Gastrocnemius medialis (tissue), 4 donors: ENCODE results near the gene MIPOL1. TPM values are rescaled to one million over a fixed set of nuclear protein-coding genes. Genes with fewer than 3 reads are reported as not detected.

ENCODE experiments used
- ATAC-seq, 2 donors: fragments of 150-250 bp; one replicate each; pipeline ENCODE4 v1.9.1; 2016
- DNase-seq, 2 donors: peaks; one replicate each; pipeline ENCODE4 v3.0.0-alpha.2; 2019
- H3K27ac ChIP-seq, 4 donors: fragments of 200-600 bp; sonication (generic); 1 replicate in 1 of 4; 2 replicates in 3 of 4; pipeline ENCODE4 v1.5.1; 2016 to 2018; ENCODE audit warnings: mild to moderate bottlenecking in 2 of 4, moderate library complexity in 1 of 4
- H3K27me3 ChIP-seq, 3 donors: fragments of 200-600 bp; sonication (generic) in 2 of 3; 1 replicate in 1 of 3; 2 replicates in 2 of 3; pipeline versions ENCODE4 v1.5.1 to v1.6.0; 2016 to 2019; ENCODE audit warnings: mild to moderate bottlenecking in 1 of 3, moderate library complexity in 1 of 3
- H3K36me3 ChIP-seq, 2 donors: fragments of 200-600 bp; sonication (generic) in 1 of 2; one replicate each; pipeline ENCODE4 v1.5.1; 2017 to 2018
- H3K4me1 ChIP-seq, 2 donors: fragments of 200-600 bp; sonication (generic) in 1 of 2; one replicate each; pipeline ENCODE4 v1.5.1; 2016 to 2017; ENCODE audit warnings: mild to moderate bottlenecking in 2 of 2
- H3K4me3 ChIP-seq, 4 donors: fragments of 200-600 bp; sonication (generic) in 3 of 4; 1 replicate in 1 of 4; 2 replicates in 3 of 4; pipeline ENCODE4 v1.5.1; 2016 to 2019; ENCODE audit warnings: mild to moderate bottlenecking in 2 of 4
- H3K9me3 ChIP-seq, 3 donors: fragments of 200-600 bp; sonication (generic) in 2 of 3; 1 replicate in 1 of 3; 2 replicates in 2 of 3; pipeline ENCODE4 v1.5.1; 2016 to 2019
- POLR2A ChIP-seq, 2 donors: fragments of 450-650 bp; IDR thresholded peaks; one replicate each; pipeline ENCODE4 v1.6.1; 2017; ENCODE audit warnings: antibody characterized with exemption in 2 of 2, mild to moderate bottlenecking in 2 of 2, moderate library complexity in 2 of 2
- in situ Hi-C, 4 donors: fragments of 200-750 bp; cut with MboI; loops; one replicate each; pipeline versions ENCODE4 v1.15.0 to v1.8.0; 2017; ENCODE audit warnings: low sequenced_read_pairs in 4 of 4
- intact Hi-C: fragments of 100-400 bp; cut with DNase I; formaldehyde crosslinking; loops from one replicate; pipeline ENCODE4 v1.15.1; 2023; ENCODE audit warnings: low total_unique reads
- total RNA-seq, 4 donors: library from RNA; depleted of rRNA; stranded (reverse); fragments of >200 nt; gene quantifications; one replicate each; pipeline versions ENCODE4 v1.1.0 to v1.2.3, GENCODE V29; 2016
- TF ChIP-seq, protein P1 (sequence below), 5 experiments: fragments of 450-650 bp in 3 of 5; fragments of 200-600 bp in 2 of 5; sonication (generic) in 2 of 5; IDR thresholded peaks in 4 of 5; conservative IDR thresholded peaks in 1 of 5; 1 replicate in 4 of 5; 2 replicates in 1 of 5; pipeline ENCODE4 v1.5.1; 2016 to 2019; ENCODE audit warnings: antibody characterized with exemption in 5 of 5, mild to moderate bottlenecking in 3 of 5, moderate library complexity in 3 of 5

The MIPOL1 gene
- total RNA-seq, 4 donors from 2014 or later, result 3.1 to 13.7 (median 4.1) TPM

DNA sequence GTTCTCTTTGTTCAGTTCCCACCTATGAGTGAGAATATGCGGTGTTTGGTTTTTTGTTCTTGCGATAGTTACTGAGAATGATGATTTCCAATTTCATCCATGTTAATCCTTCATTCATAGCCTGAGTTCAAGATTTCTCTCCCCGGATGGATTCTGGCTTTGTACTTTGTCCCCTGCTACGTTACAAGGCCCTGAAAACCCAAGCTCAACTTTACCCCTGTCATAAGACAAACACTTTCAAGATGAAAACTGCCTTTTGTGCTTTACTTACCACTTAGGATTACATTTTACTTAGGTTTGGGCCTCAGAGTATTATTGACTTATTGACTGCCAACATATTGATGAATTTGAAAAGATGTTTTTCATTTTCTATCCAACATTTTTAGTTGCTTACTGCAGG, 361.0 kb downstream of the MIPOL1 start:
- in situ Hi-C loops (no loop called here), intact Hi-C loops (no loop called here)
- no peaks in the 10 kb centered on the region for H3K9me3 ChIP-seq

DNA sequence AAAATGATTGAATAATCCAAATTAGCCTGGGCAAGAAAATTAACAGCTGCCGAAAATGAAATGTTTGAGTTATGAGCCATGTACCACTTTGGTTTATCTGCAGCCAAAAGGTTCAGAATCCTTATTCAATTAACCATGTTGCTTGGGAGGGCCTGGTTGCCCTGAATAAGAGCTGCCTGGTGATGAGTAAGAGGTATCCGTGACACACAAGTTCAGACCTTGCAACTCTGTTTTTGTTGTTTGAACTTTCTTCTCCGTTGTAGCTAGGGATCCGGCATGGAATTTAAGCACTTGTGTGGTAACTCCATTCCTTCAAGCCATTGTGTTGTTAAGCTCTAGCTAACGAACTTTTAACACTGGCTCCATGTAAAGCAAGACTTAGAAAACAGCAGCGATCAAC, 361.6 kb downstream of the MIPOL1 start:
- Histone ChIP-seq H3K27ac (no peak overlapping the region), H3K36me3 (no peaks in the 10 kb centered on the region), H3K4me1 (no peaks in the 10 kb centered on the region), H3K27me3 (no peaks in the 10 kb centered on the region), H3K4me3 (no peak overlapping the region), H3K9me3 (no peaks in the 10 kb centered on the region)
- intact Hi-C loops, result no loop called here
- TF ChIP-seq, protein P1, sequence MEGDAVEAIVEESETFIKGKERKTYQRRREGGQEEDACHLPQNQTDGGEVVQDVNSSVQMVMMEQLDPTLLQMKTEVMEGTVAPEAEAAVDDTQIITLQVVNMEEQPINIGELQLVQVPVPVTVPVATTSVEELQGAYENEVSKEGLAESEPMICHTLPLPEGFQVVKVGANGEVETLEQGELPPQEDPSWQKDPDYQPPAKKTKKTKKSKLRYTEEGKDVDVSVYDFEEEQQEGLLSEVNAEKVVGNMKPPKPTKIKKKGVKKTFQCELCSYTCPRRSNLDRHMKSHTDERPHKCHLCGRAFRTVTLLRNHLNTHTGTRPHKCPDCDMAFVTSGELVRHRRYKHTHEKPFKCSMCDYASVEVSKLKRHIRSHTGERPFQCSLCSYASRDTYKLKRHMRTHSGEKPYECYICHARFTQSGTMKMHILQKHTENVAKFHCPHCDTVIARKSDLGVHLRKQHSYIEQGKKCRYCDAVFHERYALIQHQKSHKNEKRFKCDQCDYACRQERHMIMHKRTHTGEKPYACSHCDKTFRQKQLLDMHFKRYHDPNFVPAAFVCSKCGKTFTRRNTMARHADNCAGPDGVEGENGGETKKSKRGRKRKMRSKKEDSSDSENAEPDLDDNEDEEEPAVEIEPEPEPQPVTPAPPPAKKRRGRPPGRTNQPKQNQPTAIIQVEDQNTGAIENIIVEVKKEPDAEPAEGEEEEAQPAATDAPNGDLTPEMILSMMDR (IDR thresholded peaks at IDR 0.05 in 4 of 5, conservative IDR thresholded peaks at IDR 0.05 in 1 of 5), result no peak
- no peak for TF ChIP-seq POLR2A (IDR thresholded peaks at IDR 0.05)
- no peak for ATAC-seq
- DNase-seq, result no peak
- in situ Hi-C loops, result no loop called here

More for the DNA sequence above, 361.0 kb downstream of the MIPOL1 start:
- Histone ChIP-seq H3K27me3 (no peaks in the 10 kb centered on the region), H3K4me3 (no peak overlapping the region), H3K27ac (no peak overlapping the region), H3K36me3 (no peaks in the 10 kb centered on the region), H3K4me1 (no peaks in the 10 kb centered on the region)
- TF ChIP-seq POLR2A (IDR thresholded peaks at IDR 0.05), result no peak
- TF ChIP-seq, protein P1 (IDR thresholded peaks at IDR 0.05 in 4 of 5, conservative IDR thresholded peaks at IDR 0.05 in 1 of 5), result no peak
- no peak for DNase-seq
- ATAC-seq, result no peak

DNA sequence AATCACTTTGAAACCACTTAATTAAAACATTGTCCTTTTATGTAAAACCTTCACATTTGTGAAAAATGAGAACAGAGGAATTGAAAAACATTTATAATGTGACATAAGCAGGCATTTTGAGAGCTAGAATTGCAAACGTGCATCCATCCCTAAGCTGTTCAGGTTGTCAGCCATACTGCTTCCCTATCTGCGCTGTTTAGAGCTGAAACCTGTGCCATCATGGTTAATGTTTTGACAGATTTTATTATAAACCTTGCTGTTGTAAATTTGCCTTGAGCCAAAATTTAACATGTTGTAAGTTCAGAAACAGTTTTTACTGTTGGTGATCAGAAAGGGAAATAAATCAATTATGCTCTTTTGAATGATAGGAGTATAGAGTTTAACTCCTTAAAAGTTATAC, 365.5 kb downstream of the MIPOL1 start:
- intact Hi-C loops, result no loop called here
- Histone ChIP-seq H3K4me3 (no peak overlapping the region), H3K27me3 (peaks cover 0 to 3% (median 0%) of the 10 kb centered on the region in 3 donors), H3K9me3 (no peaks in the 10 kb centered on the region), H3K4me1 (no peaks in the 10 kb centered on the region), H3K27ac (no peak overlapping the region), H3K36me3 (no peaks in the 10 kb centered on the region)
- in situ Hi-C loops, result no loop called here
- no peak for TF ChIP-seq POLR2A (IDR thresholded peaks at IDR 0.05)
- TF ChIP-seq, protein P1 (IDR thresholded peaks at IDR 0.05 in 4 of 5, conservative IDR thresholded peaks at IDR 0.05 in 1 of 5), result no peak
- no peak for ATAC-seq
- DNase-seq, result no peak

DNA sequence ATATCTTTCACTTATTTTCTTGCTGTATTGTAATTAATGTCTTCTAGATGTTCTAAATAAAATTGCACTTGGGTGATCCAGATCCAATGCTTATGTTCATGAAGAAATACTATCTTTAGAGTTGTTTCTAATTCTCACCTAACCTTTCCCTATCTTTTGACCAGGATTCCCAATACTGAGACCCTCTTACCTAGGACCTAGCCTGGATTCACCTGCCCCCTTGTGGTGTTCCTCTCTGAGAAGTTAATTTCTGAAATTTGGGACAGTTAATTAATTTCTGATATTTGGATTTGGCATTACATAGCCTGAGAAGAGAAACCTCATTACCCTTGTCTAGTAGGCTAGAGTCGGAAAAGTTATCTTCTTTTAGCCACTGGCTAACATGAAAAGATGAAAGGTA, 367.8 kb downstream of the MIPOL1 start:
- Histone ChIP-seq H3K4me3 (no peak overlapping the region), H3K9me3 (no peaks in the 10 kb centered on the region), H3K27me3 (peaks cover 0 to 3% (median 0%) of the 10 kb centered on the region in 3 donors), H3K4me1 (no peaks in the 10 kb centered on the region), H3K27ac (no peak overlapping the region), H3K36me3 (no peaks in the 10 kb centered on the region)
- intact Hi-C loops, result no loop called here
- ATAC-seq, result no peak
- in situ Hi-C loops, result no loop called here
- DNase-seq, result no peak
- TF ChIP-seq POLR2A (IDR thresholded peaks at IDR 0.05), result no peak
- TF ChIP-seq, protein P1 (IDR thresholded peaks at IDR 0.05 in 4 of 5, conservative IDR thresholded peaks at IDR 0.05 in 1 of 5), result no peak

DNA sequence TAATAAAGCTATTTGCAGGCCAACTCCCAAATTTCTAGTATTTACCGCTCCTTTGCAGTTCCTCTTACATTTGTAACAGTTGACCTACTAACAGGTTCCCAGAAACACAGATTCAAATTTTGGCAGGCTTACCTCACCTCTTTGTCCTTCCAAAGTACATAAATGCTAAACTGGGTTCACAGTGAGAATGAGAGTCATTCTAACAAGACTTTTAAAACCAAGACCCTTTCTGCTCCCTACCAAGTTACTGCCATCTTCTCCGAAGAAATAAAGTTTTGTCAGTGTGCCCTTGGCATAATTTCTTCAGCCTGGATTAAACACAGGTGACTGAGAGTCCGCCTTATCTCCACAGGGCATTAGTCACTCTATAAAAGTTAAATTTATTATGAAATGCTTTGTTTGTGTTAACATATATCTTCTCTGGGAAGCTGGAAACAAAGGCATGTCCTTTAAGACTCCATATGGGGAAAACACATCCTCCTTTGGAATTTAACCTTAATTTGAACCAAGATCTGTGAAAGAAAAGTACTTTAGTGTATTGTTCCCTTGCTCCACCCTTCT, 369.2 kb downstream of the MIPOL1 start:
- no peaks in the 10 kb centered on the region for H3K36me3 ChIP-seq
- intact Hi-C loops (no loop called here), in situ Hi-C loops (no loop called here)
- DNase-seq (no peak), ATAC-seq (no peak)
- no peak overlapping the region for H3K4me3 ChIP-seq
- H3K4me1 ChIP-seq, result no peaks in the 10 kb centered on the region
- no peaks in the 10 kb centered on the region for H3K9me3 ChIP-seq
- H3K27ac ChIP-seq, result no peak overlapping the region
- H3K27me3 ChIP-seq, result peaks cover 0 to 5% (median 0%) of the 10 kb centered on the region in 3 donors
- TF ChIP-seq POLR2A (IDR thresholded peaks at IDR 0.05), result no peak
- TF ChIP-seq, protein P1 (IDR thresholded peaks at IDR 0.05 in 4 of 5, conservative IDR thresholded peaks at IDR 0.05 in 1 of 5), result no peak
